Keratinocyte (primary cell): ENCODE measurements around the gene AP4S1. TPM values are rescaled to one million over a fixed set of nuclear protein-coding genes. Genes with fewer than 3 reads are reported as not detected.
"Not testable (repeated sequence)": the region's sequence is repeated elsewhere in the genome, so short reads cannot be mapped to it uniquely, and the experiment has no call there.

Experiments
- DNase-seq: peaks from one replicate; pipeline ENCODE4 v3.0.0-alpha.2; 2011; ENCODE audit warnings: low read depth, missing footprints, low spot score
- FAIRE-seq: peaks from 2 replicates; lab custom pipeline; 2011; peaks lifted over from hg19 to GRCh38; lab: Jason Lieb, UNC
- H2AFZ ChIP-seq: 2 replicates; pipeline ENCODE4 v1.6.0; 2012; ENCODE audit warnings: low read length, control low read depth, inconsistent platforms; ENCODE audit not compliant: control insufficient read depth
- H3K27ac ChIP-seq: 2 replicates; pipeline ENCODE4 v1.5.1; 2011; ENCODE audit warnings: low read length; ENCODE audit not compliant: control insufficient read depth, insufficient read depth
- H3K27me3 ChIP-seq: 3 replicates; pipeline ENCODE4 v1.6.0; 2011; ENCODE audit warnings: low read length; ENCODE audit not compliant: control insufficient read depth, insufficient read depth; ENCODE audit errors: extremely low read depth
- H3K36me3 ChIP-seq, 2 experiments: 2 replicates in 1 of 2; 3 replicates in 1 of 2; pipeline ENCODE4 v1.5.1; 2011; ENCODE audit warnings: low read length in 2 of 2, mild to moderate bottlenecking in 1 of 2; ENCODE audit not compliant: control insufficient read depth in 2 of 2, insufficient read depth in 2 of 2; ENCODE audit errors: extremely low read depth in 1 of 2
- H3K4me1 ChIP-seq: 3 replicates; pipeline ENCODE4 v1.5.1; 2011; ENCODE audit warnings: low read length; ENCODE audit not compliant: control insufficient read depth, insufficient read depth; ENCODE audit errors: extremely low read depth
- H3K4me2 ChIP-seq: 3 replicates; pipeline ENCODE4 v1.6.0; 2011; ENCODE audit warnings: low read depth, low read length; ENCODE audit not compliant: control insufficient read depth, insufficient read depth; ENCODE audit errors: extremely low read depth
- H3K4me3 ChIP-seq, 3 experiments: fragments of 200-600 bp in 1 of 3; sonication (generic) in 1 of 3; 2 replicates in 2 of 3; 3 replicates in 1 of 3; pipeline ENCODE4 v1.5.1; 2011 to 2016; ENCODE audit warnings: low read length in 3 of 3, mild to moderate bottlenecking in 3 of 3, control low read depth in 2 of 3, inconsistent platforms in 1 of 3, low read depth in 1 of 3, mixed read lengths in 1 of 3, mixed run types in 1 of 3, moderate library complexity in 1 of 3; ENCODE audit not compliant: control insufficient read depth in 2 of 3, insufficient read depth in 2 of 3; ENCODE audit errors: extremely low read depth in 1 of 3
- H3K79me2 ChIP-seq: 2 replicates; pipeline ENCODE4 v1.6.0; 2012; ENCODE audit warnings: low read length; ENCODE audit not compliant: control insufficient read depth, insufficient read depth
- H3K9ac ChIP-seq: 3 replicates; pipeline ENCODE4 v1.6.0; 2011; ENCODE audit warnings: low read length; ENCODE audit not compliant: control insufficient read depth, insufficient read depth; ENCODE audit errors: extremely low read depth
- H3K9me1 ChIP-seq: 3 replicates; pipeline ENCODE4 v1.6.0; 2011; ENCODE audit warnings: low read length; ENCODE audit not compliant: control insufficient read depth, insufficient read depth; ENCODE audit errors: extremely low read depth
- H3K9me3 ChIP-seq: 2 replicates; pipeline ENCODE4 v1.5.1; 2012; ENCODE audit warnings: low read depth, low read length; ENCODE audit not compliant: control insufficient read depth
- H4K20me1 ChIP-seq: 3 replicates; pipeline ENCODE4 v1.6.0; 2011; ENCODE audit warnings: low read length; ENCODE audit not compliant: control insufficient read depth, insufficient read depth; ENCODE audit errors: extremely low read depth
- CTCF ChIP-seq, 3 experiments: IDR thresholded peaks in 1 of 3; conservative IDR thresholded peaks in 1 of 3; optimal IDR thresholded peaks in 1 of 3; 2 replicates in 2 of 3; 3 replicates in 1 of 3; pipeline versions ENCODE3 to v1.5.1; 2011; ENCODE audit warnings: low read length in 3 of 3, mild to moderate bottlenecking in 3 of 3, moderate library complexity in 2 of 3, control low read depth in 1 of 3, inconsistent platforms in 1 of 3; ENCODE audit not compliant: insufficient read depth in 2 of 3; ENCODE audit errors: extremely low read depth in 1 of 3
- EZH2 ChIP-seq: IDR thresholded peaks from one replicate; pipeline ENCODE4 v1.6.1; 2012; ENCODE audit warnings: inconsistent platforms, mild to moderate bottlenecking, low read length, moderate library complexity
- dilution Hi-C: fragments of 300-500 bp; cut with MboI; formaldehyde crosslinking; loops from one replicate; pipeline ENCODE4 v1.7.0; 2020; ENCODE audit warnings: low sequenced_read_pairs; ENCODE audit not compliant: extremely low pct_ligation_motif_present
- polyA plus RNA-seq, 5 experiments: library from polyadenylated mRNA; depleted of rRNA in 3 of 5; stranded (reverse) in 3 of 5; stranded (forward) in 1 of 5; unstranded in 1 of 5; fragments of >200 nt; gene quantifications; 1 replicate in 1 of 5; 2 replicates in 3 of 5; 3 replicates in 1 of 5; pipeline versions ENCODE4 v1.2.1 to v1.2.3, GENCODE V29; 2011 to 2012; ENCODE audit warnings: missing spikeins in 2 of 5, low read depth in 1 of 5, low replicate concordance in 1 of 5

Gene AP4S1
- polyA plus RNA-seq, 1 donor (not counting 4 experiments of a cell fraction or from before 2014, with no cell fraction given): 6.2 TPM

GRCh38 chr14:31038521-31039166, 13.2 kb downstream of the AP4S1 start:
- no peaks in the 10 kb centered on the region for H3K9me3 ChIP-seq
- no peaks in the 10 kb centered on the region for H3K27me3 ChIP-seq
- no peak for DNase-seq
- H3K9me1 ChIP-seq: no peaks in the 10 kb centered on the region
- H4K20me1 ChIP-seq: no peaks in the 10 kb centered on the region
- no peak overlapping the region for H3K27ac ChIP-seq
- no peak for FAIRE-seq
- H3K4me3 ChIP-seq: no peak overlapping the region
- dilution Hi-C loops: no loop called here
- TF ChIP-seq EZH2: no peak
- no peak overlapping the region for H3K4me2 ChIP-seq
- no peak overlapping the region for H3K9ac ChIP-seq
- H2AFZ ChIP-seq: no peak overlapping the region
- no peaks in the 10 kb centered on the region for H3K79me2 ChIP-seq
- peaks cover 7% of the 10 kb centered on the region for H3K4me1 ChIP-seq
- no peaks in the 10 kb centered on the region for H3K36me3 ChIP-seq

GRCh38 chr14:31042300-31042699, 16.9 kb downstream of the AP4S1 start:
- no peak for FAIRE-seq
- no peaks in the 10 kb centered on the region for H3K9me1 ChIP-seq
- DNase-seq: no peak
- H3K79me2 ChIP-seq: no peaks in the 10 kb centered on the region
- no peak overlapping the region for H3K27ac ChIP-seq
- H3K27me3 ChIP-seq: no peaks in the 10 kb centered on the region
- no peak overlapping the region for H3K9ac ChIP-seq
- H4K20me1 ChIP-seq: no peaks in the 10 kb centered on the region
- peaks cover 3% of the 10 kb centered on the region for H3K4me1 ChIP-seq
- dilution Hi-C loops: no loop called here
- TF ChIP-seq CTCF (optimal IDR thresholded peaks at IDR 0.05 in 1 of 3, IDR thresholded peaks at IDR 0.05 in 1 of 3, conservative IDR thresholded peaks at IDR 0.05 in 1 of 3; ENCODE audit: extremely low read depth in 1 of 3, insufficient read depth in 2 of 3, low read length in 3 of 3) (no peak), EZH2 (no peak)
- no peak overlapping the region for H3K4me2 ChIP-seq
- H2AFZ ChIP-seq: no peak overlapping the region
- no peaks in the 10 kb centered on the region for H3K36me3 ChIP-seq
- H3K9me3 ChIP-seq: no peaks in the 10 kb centered on the region
- no peak overlapping the region for H3K4me3 ChIP-seq

- H3K4me1 ChIP-seq, dilution Hi-C loops, H4K20me1 ChIP-seq, FAIRE-seq, H3K9ac ChIP-seq, H3K4me2 ChIP-seq, H3K4me3 ChIP-seq, H3K27me3 ChIP-seq, H3K27ac ChIP-seq, DNase-seq, H3K36me3 ChIP-seq, H3K9me3 ChIP-seq, H2AFZ ChIP-seq, H3K9me1 ChIP-seq, H3K79me2 ChIP-seq: not testable (repeated sequence)
Observed at GRCh38 chr14:31042893-31043292, 17.4 kb downstream of the AP4S1 start.
